H1 (cell line): Measurements from ENCODE around the gene GMCL2. TPM values are rescaled to one million over a fixed set of nuclear protein-coding genes. Genes with fewer than 3 reads are reported as not detected.

Experiments used
- EZH2 ChIP-seq: fragments of 200-600 bp; sonication (generic); IDR thresholded peaks from 2 replicates; pipeline ENCODE4 v1.7.1; 2012; ENCODE audit warnings: low read depth, mild to moderate bottlenecking, moderate library complexity, low read length, inconsistent platforms; ENCODE audit not compliant: severe bottlenecking
- RAD21 ChIP-seq, 2 experiments: IDR thresholded peaks in 1 of 2; conservative IDR thresholded peaks in 1 of 2; 2 replicates each; pipeline ENCODE4 v1.6.1; 2011; ENCODE audit warnings: low read depth in 2 of 2, low read length in 2 of 2, improper control_type of control experiment in 1 of 2, inconsistent platforms in 1 of 2, mild to moderate bottlenecking in 1 of 2, moderate library complexity in 1 of 2
- polyA plus RNA-seq, 7 experiments: library from polyadenylated mRNA; depleted of rRNA in 3 of 7; stranded (reverse) in 5 of 7; unstranded in 2 of 7; fragments of >200 nt in 5 of 7; fragments of 200-250 nt in 2 of 7; gene quantifications; 1 replicate in 5 of 7; 2 replicates in 1 of 7; 4 replicates in 1 of 7; pipeline versions ENCODE4 v1.2.1 to v1.2.3, GENCODE V29; 2011 to 2013; ENCODE audit warnings: missing spikeins in 2 of 7, mixed read lengths in 2 of 7
- total RNA-seq: library from RNA; stranded (reverse); fragmentation: NEBNext Ultra II Directional; extraction: Animal tissue kit (Norgen Biotek cat#: 25700); gene quantifications from 2 replicates; pipeline ENCODE4 v1.2.1, GENCODE V29; 2021

GMCL2 gene
- total and polyA plus RNA-seq, 2 of the 8 experiments (the other 6 are each of a cell fraction or from before 2014, with no cell fraction given) = 0.13 TPM; not detected in 1

- no peak for TF ChIP-seq EZH2
- peak; percentile 83 to 86 for TF ChIP-seq RAD21 (IDR thresholded peaks at IDR 0.05 in 1 of 2, conservative IDR thresholded peaks at IDR 0.05 in 1 of 2; ENCODE audit: low read depth in 2 of 2, low read length in 2 of 2)
Observed at GRCh38 chr5:178145965-178146820, 41.0 kb downstream of the GMCL2 start (continued).
